HL-60 (cell line): Measurements from ENCODE around the gene OR3A2.
"Not testable (repeated sequence)": the region's sequence is repeated elsewhere in the genome, so short reads cannot be mapped to it uniquely, and the experiment has no call there.

ENCODE experiments used
- POLR2AphosphoS5 ChIP-seq: IDR thresholded peaks from 2 replicates; pipeline ENCODE4 v1.6.1; 2012; ENCODE audit warnings: low read depth
- SPI1 ChIP-seq: IDR thresholded peaks from 2 replicates; pipeline ENCODE4 v1.6.1; 2012; ENCODE audit warnings: low read depth, mild to moderate bottlenecking, borderline replicate concordance
- TF ChIP-seq, protein P1 (sequence below): IDR thresholded peaks from one replicate; pipeline ENCODE4 v1.5.1; 2011; ENCODE audit warnings: low read length, control low read depth, inconsistent platforms; ENCODE audit not compliant: insufficient read depth
- TF ChIP-seq, protein P2 (sequence below): IDR thresholded peaks from 2 replicates; pipeline ENCODE4 v1.6.1; 2012; ENCODE audit warnings: low read depth; ENCODE audit not compliant: insufficient replicate concordance

DNA sequence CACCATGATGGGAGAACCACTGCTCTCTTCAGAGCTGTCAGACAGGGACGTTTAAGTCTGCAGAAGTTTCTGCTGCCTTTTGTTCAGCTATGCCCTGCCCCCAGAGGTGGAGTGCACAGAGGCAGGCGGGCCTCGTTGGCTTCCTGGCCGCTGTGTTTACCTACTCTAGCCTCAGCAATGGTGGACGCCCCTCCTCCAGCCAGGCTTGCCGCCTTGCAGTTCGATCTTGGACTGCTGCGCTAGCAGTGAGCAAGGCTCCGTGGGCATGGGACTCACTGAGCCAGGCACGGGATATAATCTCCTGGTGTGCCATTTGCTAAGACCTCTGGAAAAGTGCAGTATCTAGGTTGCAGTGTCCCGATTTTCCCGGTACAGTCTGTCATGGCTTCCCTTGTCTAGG, 43.3 kb downstream of the OR3A2 start:
- TF ChIP-seq, protein P1, sequence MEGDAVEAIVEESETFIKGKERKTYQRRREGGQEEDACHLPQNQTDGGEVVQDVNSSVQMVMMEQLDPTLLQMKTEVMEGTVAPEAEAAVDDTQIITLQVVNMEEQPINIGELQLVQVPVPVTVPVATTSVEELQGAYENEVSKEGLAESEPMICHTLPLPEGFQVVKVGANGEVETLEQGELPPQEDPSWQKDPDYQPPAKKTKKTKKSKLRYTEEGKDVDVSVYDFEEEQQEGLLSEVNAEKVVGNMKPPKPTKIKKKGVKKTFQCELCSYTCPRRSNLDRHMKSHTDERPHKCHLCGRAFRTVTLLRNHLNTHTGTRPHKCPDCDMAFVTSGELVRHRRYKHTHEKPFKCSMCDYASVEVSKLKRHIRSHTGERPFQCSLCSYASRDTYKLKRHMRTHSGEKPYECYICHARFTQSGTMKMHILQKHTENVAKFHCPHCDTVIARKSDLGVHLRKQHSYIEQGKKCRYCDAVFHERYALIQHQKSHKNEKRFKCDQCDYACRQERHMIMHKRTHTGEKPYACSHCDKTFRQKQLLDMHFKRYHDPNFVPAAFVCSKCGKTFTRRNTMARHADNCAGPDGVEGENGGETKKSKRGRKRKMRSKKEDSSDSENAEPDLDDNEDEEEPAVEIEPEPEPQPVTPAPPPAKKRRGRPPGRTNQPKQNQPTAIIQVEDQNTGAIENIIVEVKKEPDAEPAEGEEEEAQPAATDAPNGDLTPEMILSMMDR, result not testable (repeated sequence)
- not testable (repeated sequence) for TF ChIP-seq POLR2AphosphoS5, SPI1
- TF ChIP-seq, protein P2, sequence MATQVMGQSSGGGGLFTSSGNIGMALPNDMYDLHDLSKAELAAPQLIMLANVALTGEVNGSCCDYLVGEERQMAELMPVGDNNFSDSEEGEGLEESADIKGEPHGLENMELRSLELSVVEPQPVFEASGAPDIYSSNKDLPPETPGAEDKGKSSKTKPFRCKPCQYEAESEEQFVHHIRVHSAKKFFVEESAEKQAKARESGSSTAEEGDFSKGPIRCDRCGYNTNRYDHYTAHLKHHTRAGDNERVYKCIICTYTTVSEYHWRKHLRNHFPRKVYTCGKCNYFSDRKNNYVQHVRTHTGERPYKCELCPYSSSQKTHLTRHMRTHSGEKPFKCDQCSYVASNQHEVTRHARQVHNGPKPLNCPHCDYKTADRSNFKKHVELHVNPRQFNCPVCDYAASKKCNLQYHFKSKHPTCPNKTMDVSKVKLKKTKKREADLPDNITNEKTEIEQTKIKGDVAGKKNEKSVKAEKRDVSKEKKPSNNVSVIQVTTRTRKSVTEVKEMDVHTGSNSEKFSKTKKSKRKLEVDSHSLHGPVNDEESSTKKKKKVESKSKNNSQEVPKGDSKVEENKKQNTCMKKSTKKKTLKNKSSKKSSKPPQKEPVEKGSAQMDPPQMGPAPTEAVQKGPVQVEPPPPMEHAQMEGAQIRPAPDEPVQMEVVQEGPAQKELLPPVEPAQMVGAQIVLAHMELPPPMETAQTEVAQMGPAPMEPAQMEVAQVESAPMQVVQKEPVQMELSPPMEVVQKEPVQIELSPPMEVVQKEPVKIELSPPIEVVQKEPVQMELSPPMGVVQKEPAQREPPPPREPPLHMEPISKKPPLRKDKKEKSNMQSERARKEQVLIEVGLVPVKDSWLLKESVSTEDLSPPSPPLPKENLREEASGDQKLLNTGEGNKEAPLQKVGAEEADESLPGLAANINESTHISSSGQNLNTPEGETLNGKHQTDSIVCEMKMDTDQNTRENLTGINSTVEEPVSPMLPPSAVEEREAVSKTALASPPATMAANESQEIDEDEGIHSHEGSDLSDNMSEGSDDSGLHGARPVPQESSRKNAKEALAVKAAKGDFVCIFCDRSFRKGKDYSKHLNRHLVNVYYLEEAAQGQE, result not testable (repeated sequence)
